Measurements from ENCODE around the gene CYP17A1.
"Not testable (repeated sequence)": the region's sequence is repeated elsewhere in the genome, so short reads cannot be mapped to it uniquely, and the experiment has no call there.

The CYP17A1 gene

GRCh38 chr10:102841827-102842345, 4.7 kb upstream of the CYP17A1 start:
- no peak for TF ChIP-seq CTCF (IDR thresholded peaks at IDR 0.05; ENCODE audit: low read depth, low read length, missing control alignments)
- in situ Hi-C loops (cut with HindIII; ENCODE audit: low pct_ligation_motif_present, low sequenced_read_pairs): no loop called here
- Histone ChIP-seq H3K27ac (no peak overlapping the region), H3K36me3 (replicated peaks) (no peaks in the 10 kb centered on the region), H3K4me3 (ENCODE audit: low read depth, low read length) (no peak overlapping the region), H3K27me3 (replicated peaks) (no peaks in the 10 kb centered on the region)
- DNase-seq: no peak

- DNase-seq; H3K36me3 ChIP-seq (replicated peaks); in situ Hi-C loops (cut with HindIII; ENCODE audit: low pct_ligation_motif_present, low sequenced_read_pairs); H3K27me3 ChIP-seq (replicated peaks); H3K27ac ChIP-seq; H3K4me3 ChIP-seq (ENCODE audit: low read depth, low read length): not testable (repeated sequence)
These were observed 1.2 kb upstream of the CYP17A1 start for GRCh38 chr10:102838276-102838927.

- H3K27me3 ChIP-seq (replicated peaks): no peaks in the 10 kb centered on the region
- no peak overlapping the region for H3K4me3 ChIP-seq (ENCODE audit: low read depth, low read length)
- TF ChIP-seq CTCF (IDR thresholded peaks at IDR 0.05; ENCODE audit: low read depth, low read length, missing control alignments): peak; percentile 89
- no peak overlapping the region for H3K27ac ChIP-seq
- DNase-seq: peak; percentile 51
- no peaks in the 10 kb centered on the region for H3K36me3 ChIP-seq (replicated peaks)
- in situ Hi-C loops (cut with HindIII; ENCODE audit: low pct_ligation_motif_present, low sequenced_read_pairs): no loop called here
These were observed 2.2 kb downstream of the CYP17A1 start for GRCh38 chr10:102835007-102835482.

GRCh38 chr10:102834143-102834542, 3.1 kb downstream of the CYP17A1 start:
- DNase-seq: no peak
- Histone ChIP-seq H3K36me3 (replicated peaks) (no peaks in the 10 kb centered on the region), H3K27ac (no peak overlapping the region), H3K27me3 (replicated peaks) (no peaks in the 10 kb centered on the region), H3K4me3 (ENCODE audit: low read depth, low read length) (no peak overlapping the region)
- TF ChIP-seq CTCF (IDR thresholded peaks at IDR 0.05; ENCODE audit: low read depth, low read length, missing control alignments): no peak
- in situ Hi-C loops (cut with HindIII; ENCODE audit: low pct_ligation_motif_present, low sequenced_read_pairs): no loop called here

GRCh38 chr10:102832987-102833386, 4.2 kb downstream of the CYP17A1 start:
- in situ Hi-C loops (cut with HindIII; ENCODE audit: low pct_ligation_motif_present, low sequenced_read_pairs): no loop called here
- TF ChIP-seq CTCF (IDR thresholded peaks at IDR 0.05; ENCODE audit: low read depth, low read length, missing control alignments): no peak
- no peak for DNase-seq
- H3K36me3 ChIP-seq (replicated peaks): no peaks in the 10 kb centered on the region
- H3K4me3 ChIP-seq (ENCODE audit: low read depth, low read length): no peak overlapping the region
- H3K27me3 ChIP-seq (replicated peaks): no peaks in the 10 kb centered on the region
- no peak overlapping the region for H3K27ac ChIP-seq

GRCh38 chr10:102832248-102832647, 5.0 kb downstream of the CYP17A1 start:
- no peak for DNase-seq
- TF ChIP-seq CTCF (IDR thresholded peaks at IDR 0.05; ENCODE audit: low read depth, low read length, missing control alignments): no peak
- no peaks in the 10 kb centered on the region for H3K36me3 ChIP-seq (replicated peaks)

More at GRCh38 chr10:102832248-102832647, 5.0 kb downstream of the CYP17A1 start:
- H3K4me3 ChIP-seq (ENCODE audit: low read depth, low read length): no peak overlapping the region
- in situ Hi-C loops (cut with HindIII; ENCODE audit: low pct_ligation_motif_present, low sequenced_read_pairs): no loop called here
- no peak overlapping the region for H3K27ac ChIP-seq
- H3K27me3 ChIP-seq (replicated peaks): no peaks in the 10 kb centered on the region

All from brain microvascular endothelial cell (primary cell).